HG02798 (cell line): ENCODE measurements around the gene PPP4R3B.
A peak's percentile ranks its signal among the peaks of the same experiment; 100 is the strongest.
"Not testable (repeated sequence)": the region's sequence is repeated elsewhere in the genome, so short reads cannot be mapped to it uniquely, and the experiment has no call there.

Source experiments
- ATAC-seq: cut with Tn5 transposase; IDR thresholded peaks from one replicate; pipeline ENCODE4 v1.9.1; 2021; ENCODE audit warnings: mild to moderate bottlenecking; ENCODE audit not compliant: unreplicated experiment, poor library complexity

The PPP4R3B gene

GRCh38 chr2:55598056-55598795 lies 19.2 kb downstream of the PPP4R3B start:
- no peak for ATAC-seq

- ATAC-seq: not testable (repeated sequence)
Observed at GRCh38 chr2:55596795-55597194, 20.6 kb downstream of the PPP4R3B start.

GRCh38 chr2:55595536-55595935 lies 21.9 kb downstream of the PPP4R3B start:
- no peak for ATAC-seq

DNA sequence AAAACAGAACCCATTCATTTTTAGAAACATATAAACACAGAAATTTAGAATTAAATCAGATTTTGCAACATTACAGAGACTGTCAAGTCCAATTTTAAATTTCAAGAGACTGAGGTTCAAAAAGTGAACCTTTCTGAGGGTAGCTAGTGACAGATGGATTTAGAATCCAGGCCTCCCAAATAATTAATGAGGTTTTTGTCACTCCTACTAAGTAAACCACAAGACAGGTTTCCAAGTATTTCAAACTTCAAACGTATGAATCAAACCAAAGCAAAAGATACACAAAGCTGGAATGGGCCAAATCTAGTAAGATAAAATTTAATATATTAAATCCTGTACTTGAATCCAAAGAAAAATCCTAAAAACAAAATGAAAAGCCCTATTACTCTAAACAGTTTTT lies 25.3 kb downstream of the PPP4R3B start:
- ATAC-seq: no peak

DNA sequence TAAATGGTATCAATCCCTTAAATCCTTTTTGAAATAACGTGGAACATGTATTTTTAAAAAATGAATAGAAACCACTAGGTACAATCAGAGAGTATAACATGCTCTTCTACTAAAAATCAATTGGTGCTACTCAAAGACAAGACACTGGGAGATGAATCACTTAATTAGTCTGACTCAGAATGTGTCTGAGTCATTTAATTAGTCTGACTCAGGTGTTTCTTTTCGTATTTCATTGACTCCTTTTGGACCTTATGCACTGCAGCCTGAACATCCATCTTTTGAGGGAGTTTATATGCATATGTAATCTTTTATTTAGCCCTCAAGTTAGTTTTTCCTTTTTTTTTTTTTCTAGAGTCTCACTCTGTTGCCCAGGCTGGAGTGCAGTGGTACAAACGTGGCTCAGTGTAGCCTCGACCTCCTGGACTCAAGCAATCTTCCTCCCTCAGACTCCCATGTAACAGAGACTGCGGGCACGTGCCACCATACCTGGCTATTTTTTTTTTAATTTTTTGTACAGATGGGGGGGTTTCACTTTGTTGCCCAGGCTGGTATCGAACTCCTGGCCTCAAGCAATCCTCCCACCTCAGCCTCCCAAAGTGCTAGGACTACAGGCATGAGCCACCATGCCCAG lies 26.5 kb downstream of the PPP4R3B start:
- peak; percentile 71 for ATAC-seq

- no peak for ATAC-seq
Observed at GRCh38 chr2:55585451-55586080, 31.9 kb downstream of the PPP4R3B start.

GRCh38 chr2:55581874-55582547 lies 35.4 kb downstream of the PPP4R3B start:
- no peak for ATAC-seq

- ATAC-seq: no peak
Observed at GRCh38 chr2:55581435-55581834, 36.0 kb downstream of the PPP4R3B start.

DNA sequence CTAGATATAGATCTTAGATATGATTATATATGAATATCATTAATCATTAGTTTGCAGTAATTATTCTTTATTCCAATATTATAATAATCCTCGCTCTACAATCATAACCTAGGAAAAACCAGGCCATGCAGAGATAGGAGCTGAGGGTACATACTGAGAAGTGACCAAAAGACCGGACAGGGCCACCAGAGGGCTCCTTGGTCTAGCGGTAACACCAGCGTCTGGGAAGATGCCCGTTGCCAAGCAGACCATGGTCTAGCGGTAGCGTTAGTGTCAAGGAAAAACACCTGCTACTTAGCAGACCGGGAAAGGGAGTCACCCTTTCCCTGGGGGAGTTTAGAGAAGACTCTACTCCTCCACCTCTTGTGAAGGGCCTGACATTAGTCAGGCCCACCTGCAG lies 48.4 kb downstream of the PPP4R3B start:
- not testable (repeated sequence) for ATAC-seq

- no peak for ATAC-seq
Observed at GRCh38 chr2:55567298-55567697, 50.1 kb downstream of the PPP4R3B start.

GRCh38 chr2:55565613-55566012 lies 51.8 kb downstream of the PPP4R3B start:
- no peak for ATAC-seq

- no peak for ATAC-seq
Observed at GRCh38 chr2:55560855-55561254, 56.6 kb downstream of the PPP4R3B start.

- no peak for ATAC-seq
Observed at GRCh38 chr2:55556809-55557208, 60.6 kb downstream of the PPP4R3B start.

DNA sequence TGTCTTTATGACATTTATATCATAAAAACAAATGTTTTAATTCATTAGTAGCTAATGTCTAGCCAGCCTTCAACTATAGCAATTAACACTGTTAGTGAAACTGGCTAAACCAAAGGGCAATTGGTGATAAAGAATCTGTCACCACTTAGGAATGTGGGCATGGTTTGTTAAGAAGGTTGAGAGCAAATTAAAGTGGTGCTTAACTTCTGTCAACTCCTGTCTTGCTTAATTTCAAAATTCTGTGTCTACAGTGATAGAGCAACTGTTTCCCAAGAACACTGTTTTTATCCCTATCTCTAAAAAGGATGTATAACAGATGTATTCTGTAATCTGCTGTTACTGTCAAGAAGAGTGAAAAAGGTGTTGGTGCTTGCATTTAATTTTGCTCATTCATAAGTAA lies 61.4 kb downstream of the PPP4R3B start:
- no peak for ATAC-seq

DNA sequence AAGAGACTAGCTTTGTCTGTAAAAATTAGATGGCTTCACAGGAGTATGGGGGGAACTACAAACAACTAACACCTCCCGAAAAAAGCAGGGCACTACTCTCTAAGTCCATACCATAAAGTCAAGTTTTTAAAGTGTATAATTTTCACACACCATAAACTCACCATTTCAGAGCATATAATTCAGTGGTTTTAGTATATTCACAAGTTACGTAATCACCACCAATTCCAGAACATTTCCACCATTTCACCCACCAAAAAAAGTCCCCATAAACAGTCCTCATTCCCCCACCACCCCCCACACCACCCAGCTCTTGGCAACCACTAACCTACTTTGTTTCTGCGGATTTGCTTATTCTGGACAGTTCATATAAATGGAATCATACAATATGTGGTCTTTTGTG lies 64.1 kb downstream of the PPP4R3B start:
- ATAC-seq: no peak

GRCh38 chr2:55550368-55551102 lies 66.9 kb downstream of the PPP4R3B start:
- ATAC-seq: no peak

GRCh38 chr2:55547679-55548078 lies 69.7 kb downstream of the PPP4R3B start:
- ATAC-seq: not testable (repeated sequence)

DNA sequence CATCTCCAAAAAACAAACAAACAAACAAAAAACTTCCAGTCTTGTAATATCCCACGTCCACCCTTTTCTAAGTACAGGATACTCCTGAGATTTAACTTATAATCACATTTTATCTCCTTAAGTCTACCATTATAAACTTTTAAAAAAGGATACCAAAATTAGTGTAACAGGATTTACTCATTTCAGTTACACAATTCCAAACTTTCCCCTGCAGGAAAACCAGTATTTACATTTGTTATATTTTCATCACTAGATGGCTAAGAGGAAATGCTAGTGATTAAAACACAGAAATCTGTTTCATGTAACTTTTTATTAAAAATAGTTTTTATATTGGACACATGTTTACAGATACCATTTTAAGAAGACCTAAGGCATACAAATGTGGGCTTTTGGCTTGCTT lies 70.4 kb downstream of the PPP4R3B start:
- ATAC-seq: no peak

GRCh38 chr2:55530539-55531081 lies 86.8 kb downstream of the PPP4R3B start:
- ATAC-seq: no peak

GRCh38 chr2:55526174-55526573 lies 91.2 kb downstream of the PPP4R3B start:
- ATAC-seq: no peak
